ENCODE measurements around the gene ARRDC4. TPM values are rescaled to one million over a fixed set of nuclear protein-coding genes. Genes with fewer than 3 reads are reported as not detected.

The ARRDC4 gene
- total RNA-seq, 3 donors from 2014 or later (not counting 1 experiment from before 2014, with no cell fraction given), result 6.6 to 7.3 (median 7.0) TPM

DNA sequence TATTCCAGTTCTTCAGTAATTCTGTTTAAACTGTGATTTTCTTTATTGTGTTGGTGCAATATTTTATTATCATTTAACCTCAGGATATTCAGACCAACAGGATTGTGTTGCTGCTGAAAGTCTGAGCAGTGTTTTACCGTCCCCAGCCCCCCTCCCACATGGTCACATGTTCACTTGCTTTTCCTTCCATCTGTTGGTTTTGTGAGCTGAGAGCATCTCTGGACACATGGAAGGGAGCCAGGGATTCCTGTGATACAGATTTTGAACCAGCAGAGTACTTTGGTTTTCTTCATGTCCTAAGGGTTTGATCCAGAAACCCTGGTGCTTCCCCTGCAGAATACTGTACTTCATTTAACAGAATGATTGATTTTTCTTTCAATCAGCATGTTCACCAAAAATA lies 11.9 kb downstream of the ARRDC4 start:
- Mint-ChIP-seq H3K4me3 (no peak overlapping the region), H3K36me3 (peaks cover 19% of the 10 kb centered on the region), H3K27me3 (ENCODE audit: low read depth in 2 of 2) (no peaks in the 10 kb centered on the region), H3K9me3 (no peaks in the 10 kb centered on the region), H3K27ac (no peak overlapping the region), H3K4me1 (no peaks in the 10 kb centered on the region)
- TF ChIP-seq, protein P1, sequence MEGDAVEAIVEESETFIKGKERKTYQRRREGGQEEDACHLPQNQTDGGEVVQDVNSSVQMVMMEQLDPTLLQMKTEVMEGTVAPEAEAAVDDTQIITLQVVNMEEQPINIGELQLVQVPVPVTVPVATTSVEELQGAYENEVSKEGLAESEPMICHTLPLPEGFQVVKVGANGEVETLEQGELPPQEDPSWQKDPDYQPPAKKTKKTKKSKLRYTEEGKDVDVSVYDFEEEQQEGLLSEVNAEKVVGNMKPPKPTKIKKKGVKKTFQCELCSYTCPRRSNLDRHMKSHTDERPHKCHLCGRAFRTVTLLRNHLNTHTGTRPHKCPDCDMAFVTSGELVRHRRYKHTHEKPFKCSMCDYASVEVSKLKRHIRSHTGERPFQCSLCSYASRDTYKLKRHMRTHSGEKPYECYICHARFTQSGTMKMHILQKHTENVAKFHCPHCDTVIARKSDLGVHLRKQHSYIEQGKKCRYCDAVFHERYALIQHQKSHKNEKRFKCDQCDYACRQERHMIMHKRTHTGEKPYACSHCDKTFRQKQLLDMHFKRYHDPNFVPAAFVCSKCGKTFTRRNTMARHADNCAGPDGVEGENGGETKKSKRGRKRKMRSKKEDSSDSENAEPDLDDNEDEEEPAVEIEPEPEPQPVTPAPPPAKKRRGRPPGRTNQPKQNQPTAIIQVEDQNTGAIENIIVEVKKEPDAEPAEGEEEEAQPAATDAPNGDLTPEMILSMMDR (IDR thresholded peaks at IDR 0.05), result no peak
- ATAC-seq (no peak), DNase-seq (no peak)
- Histone ChIP-seq H3K27me3 (ENCODE audit: control insufficient read depth, insufficient read depth, low read length) (no peaks in the 10 kb centered on the region), H3K9me3 (ENCODE audit: control insufficient read depth, insufficient read depth, low read length) (no peaks in the 10 kb centered on the region), H3K4me1 (ENCODE audit: control insufficient read depth, insufficient read depth, low read length) (no peaks in the 10 kb centered on the region), H3K4me3 (ENCODE audit: low read length) (no peak overlapping the region), H3K27ac (ENCODE audit: low read length) (no peak overlapping the region), H3K36me3 (ENCODE audit: control insufficient read depth, insufficient read depth, low read length) (peaks cover 22% of the 10 kb centered on the region)
- intact Hi-C loops (cut with micrococcal nuclease), result no loop called here
- 89% methylated on average over 1 of the region's 1 CpG for WGBS (ENCODE audit: insufficient coverage)

DNA sequence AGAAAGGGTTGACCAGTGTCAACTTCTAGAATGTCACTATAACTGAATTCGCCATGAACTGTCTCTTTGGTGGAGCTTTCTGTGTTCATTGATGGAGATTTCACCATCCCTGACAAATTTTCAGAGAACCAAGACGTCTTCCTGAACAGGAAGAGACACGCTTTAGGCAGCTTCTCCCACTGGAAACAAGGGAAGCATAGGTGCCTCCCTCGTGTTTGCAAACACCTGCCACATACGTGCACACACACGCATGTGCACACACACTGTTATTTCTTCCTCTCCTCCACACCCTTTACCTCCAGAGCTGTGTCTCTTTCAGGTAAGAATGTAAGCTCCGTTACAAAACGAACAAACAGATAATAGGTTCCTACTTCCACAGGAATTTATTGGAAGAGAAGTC lies 15.6 kb downstream of the ARRDC4 start:
- Mint-ChIP-seq H3K4me3 (no peak overlapping the region), H3K4me1 (no peaks in the 10 kb centered on the region), H3K36me3 (peaks cover 16% of the 10 kb centered on the region), H3K27me3 (ENCODE audit: low read depth in 2 of 2) (peaks cover 13 to 14% of the 10 kb centered on the region in 2 donors), H3K9me3 (no peaks in the 10 kb centered on the region), H3K27ac (no peak overlapping the region)
- TF ChIP-seq, protein P1 (IDR thresholded peaks at IDR 0.05), result no peak
- no peak for ATAC-seq
- Histone ChIP-seq H3K27me3 (ENCODE audit: control insufficient read depth, insufficient read depth, low read length) (no peaks in the 10 kb centered on the region), H3K4me1 (ENCODE audit: control insufficient read depth, insufficient read depth, low read length) (no peaks in the 10 kb centered on the region), H3K4me3 (ENCODE audit: low read length) (no peak overlapping the region), H3K9me3 (ENCODE audit: control insufficient read depth, insufficient read depth, low read length) (no peaks in the 10 kb centered on the region), H3K36me3 (ENCODE audit: control insufficient read depth, insufficient read depth, low read length) (peaks cover 11% of the 10 kb centered on the region), H3K27ac (ENCODE audit: low read length) (no peak overlapping the region)
- intact Hi-C loops (cut with micrococcal nuclease), result no loop called here
- no peak for DNase-seq
- WGBS (ENCODE audit: insufficient coverage), result 90% methylated on average over 8 of the region's 8 CpGs

DNA sequence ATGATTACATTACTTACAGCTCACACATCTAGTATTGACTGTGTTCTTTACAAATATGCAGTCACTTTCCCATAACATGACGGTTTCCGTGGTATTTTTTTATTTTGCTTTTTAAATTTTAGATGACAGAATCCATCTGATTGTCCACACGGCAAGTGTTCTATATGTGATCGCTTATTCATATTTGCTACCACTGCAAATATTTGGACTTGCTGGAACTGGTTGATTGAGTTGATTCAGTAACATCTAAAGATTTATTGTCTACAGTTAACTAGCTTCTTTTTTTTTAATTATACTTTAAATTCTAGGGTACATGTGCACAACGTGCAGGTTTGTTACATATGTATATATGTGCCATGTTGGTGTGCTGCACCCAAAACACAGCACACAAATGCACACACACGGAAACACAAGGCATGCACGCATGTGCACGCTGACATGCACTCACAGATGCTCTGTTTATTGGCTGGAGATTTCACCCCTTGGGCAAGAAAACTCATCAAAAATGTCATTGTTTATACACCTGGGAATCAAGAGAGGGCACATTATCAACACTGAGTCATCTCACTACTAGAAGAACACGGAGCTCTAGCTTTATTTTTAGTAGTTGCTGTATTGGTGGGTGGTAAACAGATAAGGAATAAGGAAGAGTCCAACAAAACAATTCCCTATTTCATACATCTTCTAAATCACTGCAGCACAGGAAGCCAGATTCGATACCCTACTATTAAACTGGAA lies 16.4 kb downstream of the ARRDC4 start:
- Mint-ChIP-seq H3K4me1 (no peaks in the 10 kb centered on the region), H3K27me3 (ENCODE audit: low read depth in 2 of 2) (peaks cover 13 to 14% of the 10 kb centered on the region in 2 donors), H3K36me3 (peaks cover 8% of the 10 kb centered on the region), H3K27ac (no peak overlapping the region), H3K9me3 (no peaks in the 10 kb centered on the region), H3K4me3 (no peak overlapping the region)
- Histone ChIP-seq H3K4me1 (ENCODE audit: control insufficient read depth, insufficient read depth, low read length) (no peaks in the 10 kb centered on the region), H3K9me3 (ENCODE audit: control insufficient read depth, insufficient read depth, low read length) (no peaks in the 10 kb centered on the region), H3K4me3 (ENCODE audit: low read length) (no peak overlapping the region), H3K27me3 (ENCODE audit: control insufficient read depth, insufficient read depth, low read length) (no peaks in the 10 kb centered on the region), H3K27ac (ENCODE audit: low read length) (no peak overlapping the region), H3K36me3 (ENCODE audit: control insufficient read depth, insufficient read depth, low read length) (peaks cover 5% of the 10 kb centered on the region)
- intact Hi-C loops (cut with micrococcal nuclease), result no loop called here
- WGBS (ENCODE audit: insufficient coverage), result 94% methylated on average over 7 of the region's 10 CpGs
- TF ChIP-seq, protein P1 (IDR thresholded peaks at IDR 0.05), result no peak
- no peak for DNase-seq
- ATAC-seq, result no peak

DNA sequence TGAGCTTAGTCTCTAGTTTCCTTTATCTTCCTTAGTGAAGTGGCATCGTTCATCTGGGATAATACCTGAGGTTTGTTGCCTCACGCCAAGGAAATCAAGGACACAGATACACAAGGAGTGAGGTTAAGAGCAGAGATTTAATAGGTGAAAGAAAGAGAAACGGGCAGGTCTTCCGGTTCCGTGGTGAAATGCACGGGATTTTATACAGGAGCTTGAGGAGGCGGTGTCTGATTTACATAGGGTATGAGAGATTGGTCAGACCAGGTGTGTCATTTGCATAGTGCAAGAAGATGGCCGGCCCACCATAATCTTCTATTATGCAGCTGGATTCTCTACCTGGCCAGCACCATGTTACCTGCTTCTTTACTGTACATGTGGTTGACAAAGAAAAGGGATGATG lies 17.2 kb downstream of the ARRDC4 start:
- H3K9me3 ChIP-seq (ENCODE audit: control insufficient read depth, insufficient read depth, low read length), result no peaks in the 10 kb centered on the region
- ATAC-seq, result no peak
- Mint-ChIP-seq H3K4me1 (no peaks in the 10 kb centered on the region), H3K27me3 (ENCODE audit: low read depth in 2 of 2) (peaks cover 13 to 14% of the 10 kb centered on the region in 2 donors), H3K4me3 (no peak overlapping the region), H3K36me3 (peaks cover 4% of the 10 kb centered on the region), H3K9me3 (no peaks in the 10 kb centered on the region), H3K27ac (no peak overlapping the region)
- H3K27me3 ChIP-seq (ENCODE audit: control insufficient read depth, insufficient read depth, low read length), result no peaks in the 10 kb centered on the region
- no peaks in the 10 kb centered on the region for H3K4me1 ChIP-seq (ENCODE audit: control insufficient read depth, insufficient read depth, low read length)
- WGBS (ENCODE audit: insufficient coverage), result 93% methylated on average over 7 of the region's 8 CpGs
- intact Hi-C loops (cut with micrococcal nuclease), result no loop called here
- no peak overlapping the region for H3K27ac ChIP-seq (ENCODE audit: low read length)
- TF ChIP-seq, protein P1 (IDR thresholded peaks at IDR 0.05), result no peak
- DNase-seq, result no peak
- H3K36me3 ChIP-seq (ENCODE audit: control insufficient read depth, insufficient read depth, low read length), result no peaks in the 10 kb centered on the region
- H3K4me3 ChIP-seq (ENCODE audit: low read length), result no peak overlapping the region
